Hematopoietic multipotent progenitor cell (in vitro differentiated cells): ENCODE measurements around the gene CREB3. TPM values are rescaled to one million over a fixed set of nuclear protein-coding genes. Genes with fewer than 3 reads are reported as not detected.

Experiments
- DNase-seq, 3 donors: peaks; one replicate each; pipeline ENCODE4 v3.0.0-alpha.2; 2011 to 2015; ENCODE audit warnings: low read depth in 2 of 3, low spot score in 2 of 3
- small RNA-seq: library from RNA; depleted of rRNA; stranded (forward); fragments of <200 nt; gene quantifications from one replicate; pipeline ENCODE3, GENCODE V24; 2012
- total RNA-seq: library from RNA; depleted of rRNA; stranded (reverse); fragments of >200 nt; gene quantifications from one replicate; pipeline ENCODE4 v1.2.3, GENCODE V29; 2012

CREB3 gene
- total RNA-seq, 1 donor = 25.0 TPM

- no peak for DNase-seq
These were observed 39.5 kb downstream of the CREB3 start for GRCh38 chr9:35771943-35772342.

DNA sequence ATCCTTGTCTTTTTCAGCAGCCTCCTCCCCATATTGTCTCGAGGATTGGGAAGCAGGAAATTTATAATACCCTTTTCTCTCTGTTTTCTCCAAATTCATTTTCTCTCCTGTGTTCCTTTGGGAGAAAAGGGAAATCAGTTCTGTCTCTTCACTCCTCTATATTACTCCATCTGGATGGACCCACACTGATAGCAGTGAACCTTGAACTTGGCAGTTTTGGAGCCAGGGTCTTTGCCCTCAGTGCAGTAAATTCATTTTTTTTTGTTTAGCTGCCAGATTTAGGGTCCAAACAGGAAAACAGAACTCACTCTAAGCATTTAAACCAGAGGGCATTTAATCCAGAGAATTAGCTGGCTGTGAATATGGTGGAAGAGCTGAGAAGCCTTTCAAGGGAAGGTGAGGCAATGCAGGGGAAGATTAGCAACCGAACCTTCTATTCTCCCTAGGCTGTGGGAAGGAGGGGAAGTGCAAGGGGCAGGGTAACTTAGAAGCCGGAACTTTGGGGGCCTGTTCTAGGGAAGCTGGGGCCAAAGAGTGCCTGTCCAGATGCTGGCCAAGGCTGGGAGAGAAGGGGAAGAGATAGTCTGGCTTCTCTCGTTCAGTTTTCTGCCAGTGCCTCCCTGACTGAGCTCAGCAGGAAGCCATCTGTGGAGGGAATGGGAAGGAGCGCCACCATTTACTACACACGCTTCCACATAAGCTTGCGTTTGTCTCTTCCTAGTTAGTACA lies 42.6 kb downstream of the CREB3 start:
- DNase-seq = no peak

DNA sequence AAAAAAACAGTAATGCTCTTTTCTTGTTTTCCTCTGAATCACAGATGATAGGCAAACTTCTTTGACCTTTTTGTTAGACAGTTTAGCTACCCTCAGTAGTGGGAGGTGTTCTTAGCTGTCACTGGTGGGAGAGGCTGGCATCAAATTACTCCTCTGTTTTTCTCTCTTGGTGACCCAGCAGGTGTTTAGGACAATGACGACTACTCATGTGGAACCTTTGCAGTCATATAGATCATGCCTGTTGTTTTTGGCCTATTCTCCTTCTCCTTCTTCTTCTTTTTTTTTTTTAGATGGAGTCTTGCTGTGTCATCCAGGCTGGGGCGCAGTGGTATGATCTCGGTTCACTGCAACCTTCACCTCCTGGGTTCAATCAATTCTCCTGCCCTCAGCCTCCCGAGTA lies 43.6 kb downstream of the CREB3 start:
- no peak for DNase-seq

DNA sequence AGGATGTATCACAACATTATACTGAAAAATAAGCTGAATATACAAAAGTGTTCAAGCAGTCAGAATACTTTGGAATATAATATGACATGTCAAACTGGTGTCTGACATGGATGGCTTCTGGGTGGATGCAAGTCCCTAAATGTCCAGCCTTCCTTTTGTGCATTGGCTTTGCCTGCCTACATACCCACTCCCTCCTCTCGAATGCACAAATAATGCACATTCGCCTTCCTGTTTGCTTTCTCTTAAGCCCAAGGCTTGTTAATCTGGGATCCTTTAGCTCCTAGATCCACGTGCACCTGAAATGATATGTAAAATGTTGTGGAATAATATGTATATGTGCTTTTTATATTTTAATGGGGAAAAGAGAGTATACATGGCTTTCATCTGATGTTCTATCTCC lies 46.0 kb downstream of the CREB3 start:
- DNase-seq = no peak

DNA sequence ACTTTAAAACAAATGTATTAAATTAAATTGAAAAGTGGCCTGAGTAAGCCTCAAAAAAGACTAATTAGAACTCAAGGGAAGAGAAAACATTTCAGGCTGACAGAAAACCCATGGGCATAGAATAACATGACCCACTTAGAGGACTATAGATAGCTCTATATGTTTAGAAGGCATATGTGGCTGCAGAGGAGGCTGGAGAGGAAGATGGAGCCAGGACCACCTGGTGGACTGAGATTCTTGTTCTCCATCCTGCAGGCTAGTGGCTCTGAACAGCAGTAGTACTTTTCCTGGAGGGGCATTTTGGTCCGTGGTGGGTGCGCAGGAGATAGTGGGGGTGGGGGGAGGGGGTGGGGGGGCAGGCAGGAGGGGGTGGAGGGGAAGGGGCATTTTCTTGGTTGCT lies 48.6 kb downstream of the CREB3 start:
- no peak for DNase-seq

- no peak for DNase-seq
These were observed 51.0 kb downstream of the CREB3 start for GRCh38 chr9:35783418-35783817.

Small RNAs within 50 kb of the gene (small RNA-seq; reads per million reads assigned to genes)
- not detected for gene MIR6853

Other genes starting within 250 kb of the CREB3 start
- gene RUSC2, start 242.6 kb upstream of the CREB3 start, total RNA-seq = 17.8 TPM
- 13.2 TPM for gene TESK1, start 127.4 kb upstream of the CREB3 start, total RNA-seq
- gene CD72, start 114.3 kb upstream of the CREB3 start, total RNA-seq = 6.7 TPM
- 0.54 TPM for gene SIT1, start 81.7 kb upstream of the CREB3 start, total RNA-seq
- 38,740 TPM for gene RMRP, start 74.6 kb upstream of the CREB3 start, total RNA-seq
- gene CCDC107, start 74.4 kb upstream of the CREB3 start, total RNA-seq = 5.7 TPM
- 1.3 TPM for gene ARHGEF39, start 67.5 kb upstream of the CREB3 start, total RNA-seq
- 0.81 TPM for gene CA9, start 58.7 kb upstream of the CREB3 start, total RNA-seq
- 5.7 TPM for gene TPM2, start 42.7 kb upstream of the CREB3 start, total RNA-seq
- gene TLN1, start 471 bp upstream of the CREB3 start, total RNA-seq = 414 TPM
- 41.5 TPM for gene GBA2, start 16.6 kb downstream of the CREB3 start, total RNA-seq
- gene RGP1, start 16.6 kb downstream of the CREB3 start, total RNA-seq = 16.7 TPM
- 2.4 TPM for gene MSMP, start 21.6 kb downstream of the CREB3 start, total RNA-seq
- 1.6 TPM for gene NPR2, start 58.9 kb downstream of the CREB3 start, total RNA-seq
- gene SPAG8, start 79.6 kb downstream of the CREB3 start, total RNA-seq = 3.2 TPM
- 22.6 TPM for gene HINT2, start 82.4 kb downstream of the CREB3 start, total RNA-seq
- not detected for gene FAM221B, start 96.1 kb downstream of the CREB3 start, total RNA-seq
- gene TMEM8B, start 96.6 kb downstream of the CREB3 start, total RNA-seq = 1.1 TPM
- not detected for gene OR13J1, start 137.7 kb downstream of the CREB3 start, total RNA-seq
- not detected for gene HRCT1, start 173.5 kb downstream of the CREB3 start, total RNA-seq
- under 0.01 TPM for gene SPAAR, start 176.8 kb downstream of the CREB3 start, total RNA-seq
- not detected for gene OR2S2, start 225.5 kb downstream of the CREB3 start, total RNA-seq